IPS-18a (cell line): ENCODE data around the gene HOXD11.
A peak's percentile ranks its signal among the peaks of the same experiment; 100 is the strongest.

Experiments
- H3K27ac ChIP-seq: one replicate; pipeline ENCODE4 v1.5.1; 2013; ENCODE audit warnings: low read length
- H3K27me3 ChIP-seq: one replicate; pipeline ENCODE4 v1.6.1; 2013; ENCODE audit warnings: mild to moderate bottlenecking, low read length; ENCODE audit not compliant: control insufficient read depth, insufficient read depth
- H3K36me3 ChIP-seq: one replicate; pipeline ENCODE4 v1.6.1; 2013; ENCODE audit warnings: low read depth, low read length; ENCODE audit not compliant: control insufficient read depth
- H3K4me1 ChIP-seq: one replicate; pipeline ENCODE4 v1.6.1; 2013; ENCODE audit warnings: low read depth, low read length; ENCODE audit not compliant: control insufficient read depth
- H3K4me3 ChIP-seq: one replicate; pipeline ENCODE4 v1.5.1; 2013; ENCODE audit warnings: low read length
- H3K9ac ChIP-seq: one replicate; pipeline ENCODE4 v1.6.1; 2013; ENCODE audit warnings: mild to moderate bottlenecking, low read length, moderate library complexity
- H3K9me3 ChIP-seq: one replicate; pipeline ENCODE4 v1.6.1; 2013; ENCODE audit warnings: low read depth, low read length; ENCODE audit not compliant: control insufficient read depth

HOXD11 gene

DNA sequence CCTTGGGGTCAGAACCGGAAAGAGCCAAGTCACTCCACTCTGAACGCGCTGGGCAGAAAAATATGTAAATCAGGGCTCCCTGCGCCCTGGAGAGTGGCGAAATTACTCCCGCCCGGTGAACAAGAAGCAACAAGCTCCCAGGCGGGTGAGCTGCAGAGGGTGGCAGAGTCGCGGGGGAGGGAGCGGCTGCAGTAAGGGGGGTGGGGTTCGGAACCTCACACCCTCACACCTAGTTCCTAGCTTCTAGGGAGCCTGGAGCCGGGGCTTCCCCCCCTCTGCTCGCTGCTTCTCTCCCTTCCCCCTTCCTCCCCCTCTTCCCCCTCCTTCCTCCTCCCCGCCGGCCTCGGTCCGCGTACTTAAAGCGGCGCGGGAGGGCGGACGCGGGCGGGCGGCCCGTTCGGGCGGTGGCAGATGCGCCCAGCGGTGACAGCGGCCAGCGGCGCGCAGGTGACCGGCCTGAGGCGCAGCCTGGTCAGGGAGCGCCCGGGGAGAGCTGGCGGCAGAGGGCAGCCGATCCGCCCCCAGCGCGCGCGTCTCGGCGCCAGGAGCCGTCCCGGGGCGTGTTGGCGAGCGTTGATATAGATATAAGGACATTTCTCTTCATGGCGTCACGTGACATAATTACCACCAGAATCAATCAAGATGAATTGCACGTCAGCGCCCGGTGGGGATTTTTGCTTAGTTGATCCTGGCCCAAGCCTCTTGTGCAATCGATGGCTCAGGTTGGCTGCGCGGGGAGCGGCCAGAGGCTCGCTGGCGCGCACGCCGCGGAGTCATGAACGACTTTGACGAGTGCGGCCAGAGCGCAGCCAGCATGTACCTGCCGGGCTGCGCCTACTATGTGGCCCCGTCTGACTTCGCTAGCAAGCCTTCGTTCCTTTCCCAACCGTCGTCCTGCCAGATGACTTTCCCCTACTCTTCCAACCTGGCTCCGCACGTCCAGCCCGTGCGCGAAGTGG is at the start of gene HOXD11:
HOXD11 (plus strand) TSS at position 700 of the 959 bp plus-strand sequence; CDS start at position 776, 76 bp downstream.
- peaks cover 99% of the 10 kb centered on the region for H3K27me3 ChIP-seq

DNA sequence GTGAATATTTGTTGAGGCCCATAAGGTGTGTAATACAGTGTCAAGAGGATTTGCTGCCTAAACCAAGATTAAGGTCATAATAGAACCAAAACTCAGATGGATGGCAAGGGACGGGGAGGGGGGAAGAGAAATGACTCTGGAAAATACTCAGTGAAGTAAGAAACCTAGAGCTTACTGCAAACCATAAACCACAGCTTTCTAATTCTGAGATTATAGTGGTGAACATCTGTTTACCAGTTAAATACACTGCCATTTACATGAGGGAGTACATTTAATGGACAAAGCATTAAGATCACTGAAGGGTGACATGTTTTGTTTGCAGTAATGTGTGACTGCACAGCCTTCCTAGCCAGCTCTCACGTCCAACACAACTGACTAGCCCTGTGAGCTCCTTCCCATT is 43.1 kb upstream of the HOXD11 start:
- H3K4me3 ChIP-seq: no peak overlapping the region
- H3K9me3 ChIP-seq: no peaks in the 10 kb centered on the region
- H3K27ac ChIP-seq: no peak overlapping the region
- H3K9ac ChIP-seq: no peak overlapping the region
- H3K4me1 ChIP-seq: peaks cover 11% of the 10 kb centered on the region
- peaks cover 83% of the 10 kb centered on the region for H3K27me3 ChIP-seq
- no peaks in the 10 kb centered on the region for H3K36me3 ChIP-seq

More for the DNA sequence above, at the start of gene HOXD11:
- Histone ChIP-seq H3K27ac (no peak within 1 kb of the TSS), H3K4me3 (peak within 1 kb of the TSS; percentile 22), H3K9ac (no peak within 1 kb of the TSS), H3K36me3 (no peaks in the 10 kb centered on the region), H3K4me1 (peaks cover 5% of the 10 kb centered on the region), H3K9me3 (no peaks in the 10 kb centered on the region)

DNA sequence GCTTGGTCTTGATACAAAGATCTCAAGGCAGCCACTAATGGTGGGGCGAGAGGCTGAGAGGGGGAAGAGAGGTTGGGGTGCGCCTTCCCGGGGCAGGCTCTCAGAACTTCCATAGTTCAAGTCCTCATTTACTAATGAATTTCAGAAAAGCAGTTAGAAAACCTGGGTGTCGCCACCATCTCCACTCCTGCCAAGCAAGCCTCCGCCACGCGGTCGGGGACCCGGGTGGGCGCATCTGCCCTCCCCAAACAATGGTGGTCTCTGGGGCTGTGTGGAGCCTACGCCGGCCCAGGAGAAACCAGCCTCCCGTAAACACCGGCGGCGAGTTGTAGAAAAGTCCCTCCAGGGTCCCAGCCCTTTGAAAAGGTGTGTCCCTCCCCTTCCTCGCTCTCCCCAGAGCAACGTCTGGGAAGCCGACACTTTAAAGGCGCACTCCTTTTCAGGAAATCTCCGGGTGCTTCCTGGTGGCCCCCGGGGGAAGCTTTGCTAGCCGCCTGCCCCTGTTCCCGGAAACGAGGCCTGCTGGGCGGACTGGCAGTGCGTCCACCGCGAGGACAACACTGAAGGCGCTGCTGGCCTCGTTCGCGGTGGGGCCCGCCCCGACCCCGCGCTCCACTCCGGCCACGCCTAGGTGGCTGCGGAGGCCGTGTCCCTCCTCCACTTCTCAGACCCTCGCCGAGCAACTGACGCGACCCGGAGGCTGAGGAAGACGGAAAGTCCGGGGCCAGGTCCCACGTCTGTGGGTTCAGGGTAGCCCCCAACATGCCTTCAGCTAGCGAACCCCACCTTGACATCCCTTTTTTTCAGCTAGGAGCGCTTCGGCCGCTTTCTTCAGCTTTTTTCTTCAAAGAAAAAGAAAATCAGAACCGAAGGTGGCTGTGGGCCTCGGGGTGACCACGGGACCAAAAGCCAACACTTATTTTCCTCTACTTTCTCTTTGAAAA is 40.2 kb upstream of the HOXD11 start:
- Histone ChIP-seq H3K27ac (no peak overlapping the region), H3K4me3 (peak overlapping the region; percentile 43), H3K9me3 (no peaks in the 10 kb centered on the region), H3K4me1 (peaks cover 11% of the 10 kb centered on the region), H3K9ac (no peak overlapping the region), H3K36me3 (no peaks in the 10 kb centered on the region), H3K27me3 (peaks cover 100% of the 10 kb centered on the region)

DNA sequence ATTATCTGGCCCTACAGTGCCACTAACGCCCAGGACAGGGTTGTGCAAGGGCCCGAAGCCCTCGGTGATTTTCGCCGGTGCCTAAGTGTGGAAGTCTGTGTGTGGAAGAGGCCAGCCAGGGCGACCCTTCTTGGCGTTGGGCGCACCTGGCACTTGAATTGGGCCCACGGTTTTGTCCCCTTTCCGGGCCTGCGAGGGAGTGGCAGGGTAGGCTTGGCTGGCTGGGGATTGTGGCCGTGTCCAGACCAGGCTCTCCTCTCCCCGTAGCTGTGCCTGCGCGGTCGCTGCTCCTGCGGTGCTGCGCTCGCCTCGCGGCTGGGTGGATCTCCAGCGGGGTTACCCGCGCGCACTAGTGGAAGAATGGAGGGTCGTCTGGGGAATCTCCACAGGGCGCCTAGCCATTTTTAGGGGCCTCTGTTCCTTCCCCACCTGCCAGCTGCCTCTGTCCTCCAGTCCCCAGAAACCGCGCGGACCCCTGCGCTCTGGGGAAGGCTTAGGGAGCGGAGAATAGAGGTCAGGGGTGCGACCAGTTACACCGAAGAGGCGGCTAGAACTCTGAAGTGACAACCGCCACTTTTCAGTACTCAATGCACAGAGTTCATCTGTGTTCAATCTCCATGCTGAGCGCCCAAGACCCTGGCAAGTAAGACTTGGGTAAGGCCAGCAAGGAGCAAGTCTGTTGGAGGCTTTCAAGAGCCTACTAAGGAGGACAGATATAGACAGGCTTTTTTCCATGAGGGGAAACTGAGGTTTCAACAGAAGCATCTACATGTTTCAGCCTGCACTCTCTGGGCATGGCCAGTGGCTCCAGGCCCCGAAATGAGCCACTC is 39.3 kb upstream of the HOXD11 start:
- Histone ChIP-seq H3K9ac (no peak overlapping the region), H3K4me1 (peaks cover 11% of the 10 kb centered on the region), H3K9me3 (no peaks in the 10 kb centered on the region), H3K27me3 (peaks cover 100% of the 10 kb centered on the region), H3K36me3 (no peaks in the 10 kb centered on the region), H3K27ac (no peak overlapping the region), H3K4me3 (peak overlapping the region; percentile 43)

DNA sequence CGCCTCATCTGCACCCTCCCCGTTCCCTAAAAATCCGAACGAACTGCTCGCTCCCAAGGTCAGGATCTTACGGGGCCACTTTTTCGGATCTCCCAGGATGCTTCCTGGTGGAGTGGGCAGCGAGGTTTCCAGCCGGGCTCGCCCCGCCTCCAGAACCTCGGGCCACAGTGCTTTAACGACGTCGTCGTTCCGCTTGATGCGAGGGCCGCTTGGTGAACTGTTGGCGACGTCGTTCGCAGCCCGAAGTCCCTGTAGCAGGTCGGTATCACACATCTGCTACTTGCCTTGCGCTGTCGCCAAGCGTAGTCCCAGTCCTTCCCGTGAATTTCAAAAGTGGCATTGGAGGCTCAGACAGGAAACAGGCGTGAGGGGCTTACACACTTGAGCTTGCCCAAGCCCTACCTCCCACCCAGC is 38.7 kb upstream of the HOXD11 start:
- H3K4me1 ChIP-seq: peaks cover 11% of the 10 kb centered on the region
- H3K36me3 ChIP-seq: no peaks in the 10 kb centered on the region
- no peak overlapping the region for H3K4me3 ChIP-seq
- H3K9ac ChIP-seq: no peak overlapping the region
- H3K9me3 ChIP-seq: no peaks in the 10 kb centered on the region
- no peak overlapping the region for H3K27ac ChIP-seq
- peaks cover 100% of the 10 kb centered on the region for H3K27me3 ChIP-seq

DNA sequence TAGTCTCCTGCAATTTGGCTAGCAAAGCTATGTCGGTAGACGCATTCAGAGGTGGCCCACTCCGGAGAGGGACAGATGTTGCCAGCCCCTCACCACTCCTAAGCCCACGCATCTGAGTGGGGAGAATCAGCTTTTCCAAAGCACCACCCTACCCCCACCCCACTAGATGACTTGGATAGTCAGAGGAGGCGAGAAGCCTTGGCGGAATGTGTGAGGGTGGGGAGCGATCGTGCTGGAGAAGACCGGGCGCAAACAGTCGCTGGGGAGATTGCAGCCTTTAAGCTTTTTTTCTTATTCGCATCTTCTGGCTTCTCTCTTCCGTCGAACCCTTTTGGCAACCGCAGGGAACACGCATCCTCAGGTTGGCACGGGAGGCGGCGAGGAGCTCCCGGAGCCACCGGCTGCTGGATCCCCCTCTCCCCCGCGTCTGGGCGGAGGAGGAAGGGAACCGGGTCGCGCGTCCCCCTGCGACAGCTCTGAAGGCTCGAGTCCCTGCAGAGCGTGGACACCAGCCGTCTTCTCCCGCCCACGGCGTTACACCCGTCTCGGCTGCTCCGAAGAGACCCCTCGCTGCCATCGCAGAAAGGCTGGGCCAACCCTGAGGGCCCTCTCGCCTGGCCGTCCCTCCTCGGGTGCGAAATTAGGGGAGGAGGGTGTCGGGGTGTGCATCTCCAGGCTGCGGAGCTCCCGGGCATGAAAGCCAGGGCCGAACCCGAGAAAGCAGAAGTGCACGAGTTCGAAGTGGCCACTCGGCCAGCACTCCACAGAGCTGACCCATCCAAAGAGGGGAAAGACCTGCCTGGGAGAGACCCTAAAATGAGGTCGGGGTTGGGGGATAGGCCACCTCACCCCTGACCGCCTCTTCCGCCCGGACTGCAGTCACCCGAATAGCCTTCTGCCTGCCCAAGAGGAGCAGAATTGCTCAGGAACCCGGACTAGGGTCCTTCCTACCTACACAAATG is 35.5 kb upstream of the HOXD11 start:
- H3K4me1 ChIP-seq: peaks cover 9% of the 10 kb centered on the region
- H3K9me3 ChIP-seq: no peaks in the 10 kb centered on the region
- no peak overlapping the region for H3K27ac ChIP-seq
- H3K27me3 ChIP-seq: peaks cover 100% of the 10 kb centered on the region
- no peak overlapping the region for H3K9ac ChIP-seq
- no peaks in the 10 kb centered on the region for H3K36me3 ChIP-seq
- no peak overlapping the region for H3K4me3 ChIP-seq

DNA sequence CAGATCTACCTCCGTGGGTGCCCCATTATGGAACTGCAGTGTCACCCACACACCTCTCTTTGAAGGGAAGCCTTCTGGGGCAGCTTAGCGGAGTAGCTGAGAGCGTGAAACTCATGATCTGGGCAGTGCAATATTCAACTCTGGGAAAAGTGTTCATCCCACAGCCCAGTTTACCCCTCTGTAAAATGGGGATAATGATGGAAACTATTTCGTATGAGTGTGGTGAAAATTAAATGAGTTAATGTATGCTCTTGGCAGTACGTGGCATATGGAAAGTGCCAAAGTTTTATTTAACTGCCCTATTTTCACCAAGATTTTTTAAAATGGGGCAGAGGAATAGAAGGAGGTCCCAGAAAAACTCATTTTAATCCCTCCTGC is 34.8 kb upstream of the HOXD11 start:
- Histone ChIP-seq H3K36me3 (no peaks in the 10 kb centered on the region), H3K27ac (no peak overlapping the region), H3K9me3 (no peaks in the 10 kb centered on the region), H3K4me3 (no peak overlapping the region), H3K27me3 (peaks cover 100% of the 10 kb centered on the region), H3K4me1 (peaks cover 8% of the 10 kb centered on the region), H3K9ac (no peak overlapping the region)

DNA sequence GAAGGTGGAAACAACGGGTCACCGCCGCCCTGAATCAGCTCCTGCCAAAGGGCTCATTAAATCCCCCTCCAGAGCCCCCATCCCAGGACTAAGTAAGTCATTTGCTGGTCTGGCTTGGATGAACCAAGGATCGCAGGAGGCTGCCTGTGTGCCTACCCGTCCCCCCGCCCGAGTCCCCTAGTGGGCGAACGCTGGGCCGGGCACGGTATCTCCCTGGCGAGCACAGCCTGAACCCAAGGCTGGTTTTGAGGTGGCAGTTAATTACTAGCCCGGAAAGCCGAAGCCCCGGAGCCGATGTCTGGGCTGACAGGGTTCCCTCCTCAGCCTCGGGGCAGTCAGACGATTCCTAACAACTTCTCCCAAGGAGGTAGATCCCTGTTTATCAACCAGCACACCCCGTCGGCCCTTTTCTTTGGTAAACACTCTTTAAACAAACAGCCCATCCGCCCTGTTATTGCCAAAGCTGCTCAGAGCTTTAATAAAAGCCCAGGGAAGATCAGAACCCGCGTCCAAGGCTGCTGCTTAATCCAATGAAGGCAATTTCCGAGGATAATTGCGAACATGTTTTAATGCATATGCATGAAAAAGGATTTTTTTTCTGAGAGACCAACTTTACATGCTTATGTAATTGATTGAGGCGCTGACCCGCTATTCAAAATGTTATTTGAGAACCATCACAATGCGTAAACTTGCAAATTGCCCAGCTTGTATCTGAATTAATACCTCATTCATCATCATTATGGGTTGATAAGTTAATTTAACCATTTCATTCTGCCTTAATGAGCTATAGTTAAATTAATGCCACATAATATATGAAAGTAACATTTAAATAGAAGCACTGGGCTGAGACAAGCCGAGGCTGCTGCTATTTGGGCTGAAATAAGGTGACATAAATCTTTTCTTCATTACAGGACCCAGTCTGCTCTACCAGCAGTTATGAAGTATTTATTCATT is 33.9 kb upstream of the HOXD11 start:
- no peaks in the 10 kb centered on the region for H3K9me3 ChIP-seq
- H3K27me3 ChIP-seq: peaks cover 100% of the 10 kb centered on the region
- H3K4me1 ChIP-seq: peaks cover under 1% of the 10 kb centered on the region
- H3K9ac ChIP-seq: no peak overlapping the region
- no peaks in the 10 kb centered on the region for H3K36me3 ChIP-seq
- no peak overlapping the region for H3K4me3 ChIP-seq
- H3K27ac ChIP-seq: no peak overlapping the region

DNA sequence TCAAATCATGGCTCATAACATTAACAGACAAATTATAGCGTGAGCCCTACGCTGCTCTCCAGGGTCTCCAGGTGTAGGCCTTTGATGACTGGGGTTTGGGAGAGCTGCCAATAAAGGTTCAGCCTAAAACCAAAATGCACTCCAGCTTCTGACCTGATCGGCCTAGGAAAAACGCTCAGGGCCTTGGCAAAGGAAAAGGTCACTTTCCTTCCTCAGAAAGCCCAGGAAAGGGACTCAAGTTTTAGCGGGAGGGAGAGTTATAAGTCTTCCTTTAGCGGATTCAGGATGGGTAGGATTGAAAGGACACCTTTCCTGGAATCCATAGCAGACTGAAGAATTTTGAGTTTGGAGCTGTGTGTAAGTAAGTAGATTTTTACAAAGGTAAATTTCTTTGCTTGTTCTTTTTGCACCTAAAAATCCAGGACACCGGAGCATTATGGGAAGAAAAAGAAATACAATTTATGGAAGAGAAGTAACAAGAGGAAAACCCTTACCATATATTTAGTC is 32.1 kb upstream of the HOXD11 start:
- H3K36me3 ChIP-seq: no peaks in the 10 kb centered on the region
- H3K4me1 ChIP-seq: peaks cover 10% of the 10 kb centered on the region
- H3K27me3 ChIP-seq: peaks cover 100% of the 10 kb centered on the region
- no peak overlapping the region for H3K4me3 ChIP-seq
- H3K9ac ChIP-seq: no peak overlapping the region
- H3K9me3 ChIP-seq: no peaks in the 10 kb centered on the region
- no peak overlapping the region for H3K27ac ChIP-seq
